ENCODE data around the gene NCKAP5.

The NCKAP5 gene

DNA sequence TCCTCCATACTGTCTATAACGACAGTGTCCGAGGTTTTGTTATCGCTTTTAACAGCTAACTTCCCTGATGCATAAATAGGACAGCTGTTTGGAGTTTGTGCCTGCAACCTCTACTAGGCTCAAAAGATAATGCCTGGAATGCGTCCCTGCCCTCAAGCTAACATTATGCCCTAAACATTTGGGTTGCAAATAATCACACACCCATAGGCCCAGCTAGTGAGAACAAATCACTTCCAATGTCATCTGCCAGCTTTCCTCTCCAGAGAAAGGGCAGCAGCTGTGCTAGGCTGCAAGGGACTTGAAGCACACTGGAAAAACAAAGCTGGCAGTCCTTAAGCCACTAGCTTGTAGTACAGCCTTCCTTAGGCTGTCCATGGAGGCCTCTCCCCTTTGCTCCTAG is 696.4 kb downstream of the NCKAP5 start:
- TF ChIP-seq, protein P1, sequence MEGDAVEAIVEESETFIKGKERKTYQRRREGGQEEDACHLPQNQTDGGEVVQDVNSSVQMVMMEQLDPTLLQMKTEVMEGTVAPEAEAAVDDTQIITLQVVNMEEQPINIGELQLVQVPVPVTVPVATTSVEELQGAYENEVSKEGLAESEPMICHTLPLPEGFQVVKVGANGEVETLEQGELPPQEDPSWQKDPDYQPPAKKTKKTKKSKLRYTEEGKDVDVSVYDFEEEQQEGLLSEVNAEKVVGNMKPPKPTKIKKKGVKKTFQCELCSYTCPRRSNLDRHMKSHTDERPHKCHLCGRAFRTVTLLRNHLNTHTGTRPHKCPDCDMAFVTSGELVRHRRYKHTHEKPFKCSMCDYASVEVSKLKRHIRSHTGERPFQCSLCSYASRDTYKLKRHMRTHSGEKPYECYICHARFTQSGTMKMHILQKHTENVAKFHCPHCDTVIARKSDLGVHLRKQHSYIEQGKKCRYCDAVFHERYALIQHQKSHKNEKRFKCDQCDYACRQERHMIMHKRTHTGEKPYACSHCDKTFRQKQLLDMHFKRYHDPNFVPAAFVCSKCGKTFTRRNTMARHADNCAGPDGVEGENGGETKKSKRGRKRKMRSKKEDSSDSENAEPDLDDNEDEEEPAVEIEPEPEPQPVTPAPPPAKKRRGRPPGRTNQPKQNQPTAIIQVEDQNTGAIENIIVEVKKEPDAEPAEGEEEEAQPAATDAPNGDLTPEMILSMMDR (conservative IDR thresholded peaks at IDR 0.05; ENCODE audit: control insufficient read depth, insufficient read depth, low read depth, low read length) = no peak

DNA sequence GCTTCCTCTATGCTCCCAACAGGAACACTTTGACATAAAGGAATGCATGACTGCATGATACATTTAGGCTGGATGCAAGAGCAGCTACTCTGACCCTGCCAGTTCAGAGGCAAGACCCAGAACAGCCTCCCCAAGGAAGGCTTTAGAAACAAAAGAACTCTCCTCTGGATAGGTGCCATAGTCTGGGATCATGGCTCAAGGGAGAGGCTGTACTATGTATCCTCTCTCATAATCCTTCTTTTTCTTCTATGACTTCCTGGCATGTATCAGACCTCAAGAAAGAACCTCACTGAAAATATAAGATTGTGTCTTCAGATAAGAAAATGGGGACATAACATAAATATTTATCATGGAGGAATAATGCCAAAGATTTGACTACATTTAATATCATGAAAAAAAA is 704.3 kb downstream of the NCKAP5 start:
- TF ChIP-seq, protein P1 (conservative IDR thresholded peaks at IDR 0.05; ENCODE audit: control insufficient read depth, insufficient read depth, low read depth, low read length) = no peak
- no peak overlapping the region for H3K4me3 ChIP-seq (ENCODE audit: control insufficient read depth, low read depth, low read length)
- DNase-seq (ENCODE audit: low read depth) = no peak

More for the DNA sequence above, 696.4 kb downstream of the NCKAP5 start:
- H3K4me3 ChIP-seq (ENCODE audit: control insufficient read depth, low read depth, low read length) = no peak overlapping the region
- DNase-seq (ENCODE audit: low read depth) = no peak

DNA sequence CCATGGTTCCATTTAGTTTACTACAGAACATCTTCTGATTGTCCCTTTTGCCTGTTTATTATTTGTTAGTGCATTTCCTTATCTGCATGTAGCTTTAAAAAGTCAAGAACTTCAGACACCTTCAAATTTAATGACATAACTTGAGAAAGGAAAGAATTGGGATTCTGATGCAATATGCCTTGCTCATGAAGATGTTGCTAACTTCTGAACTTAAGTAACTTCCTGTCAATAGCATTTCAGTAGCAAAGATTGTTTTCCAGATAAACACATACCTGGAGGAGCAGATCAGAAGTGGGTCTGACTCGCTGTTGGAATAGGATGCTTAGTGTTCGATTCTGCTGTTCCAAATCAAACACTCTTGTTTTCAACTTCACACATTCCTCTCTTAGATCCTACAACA is 708.0 kb downstream of the NCKAP5 start:
- H3K4me3 ChIP-seq (ENCODE audit: control insufficient read depth, low read depth, low read length) = no peak overlapping the region
- no peak for DNase-seq (ENCODE audit: low read depth)
- TF ChIP-seq, protein P1 (conservative IDR thresholded peaks at IDR 0.05; ENCODE audit: control insufficient read depth, insufficient read depth, low read depth, low read length) = no peak

DNA sequence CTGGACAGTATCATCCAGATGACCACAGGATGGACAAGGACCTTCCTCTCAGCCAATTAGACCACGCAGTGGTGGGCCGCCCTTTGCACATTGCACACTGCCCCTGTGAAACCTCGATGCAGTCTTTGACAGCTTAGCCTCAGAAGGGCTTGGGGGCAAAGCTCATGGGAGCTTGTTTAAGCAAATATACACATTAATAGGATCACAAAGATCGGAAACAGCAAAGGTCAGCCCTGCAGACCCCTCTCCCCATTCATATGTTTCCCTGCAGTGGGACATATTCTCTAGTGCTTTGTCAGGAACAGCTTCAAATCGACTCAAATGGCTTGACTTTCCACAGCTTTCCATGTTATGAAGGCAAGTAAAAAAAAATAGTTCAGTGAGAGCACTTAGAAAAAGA is 708.7 kb downstream of the NCKAP5 start:
- TF ChIP-seq, protein P1 (conservative IDR thresholded peaks at IDR 0.05; ENCODE audit: control insufficient read depth, insufficient read depth, low read depth, low read length) = no peak
- no peak for DNase-seq (ENCODE audit: low read depth)
- H3K4me3 ChIP-seq (ENCODE audit: control insufficient read depth, low read depth, low read length) = no peak overlapping the region

DNA sequence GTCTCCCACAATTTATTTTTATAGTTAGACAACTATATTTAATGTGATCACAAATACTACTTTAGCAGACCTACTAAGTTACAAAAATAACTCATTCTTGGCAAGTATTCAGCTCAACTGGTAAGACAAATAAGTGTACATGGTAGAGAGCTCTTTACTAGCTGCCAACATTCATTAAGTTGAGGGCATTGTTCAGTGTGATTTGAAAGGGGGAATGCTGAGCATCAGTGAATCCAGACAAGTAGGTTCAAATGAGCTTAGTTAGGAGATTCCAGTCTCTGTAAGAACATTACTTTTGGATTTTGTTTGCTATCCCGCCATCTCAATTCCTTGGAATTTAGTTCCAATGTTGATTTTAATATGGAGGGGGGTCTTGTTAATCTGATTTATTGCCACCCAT is 710.9 kb downstream of the NCKAP5 start:
- no peak overlapping the region for H3K4me3 ChIP-seq (ENCODE audit: control insufficient read depth, low read depth, low read length)
- TF ChIP-seq, protein P1 (conservative IDR thresholded peaks at IDR 0.05; ENCODE audit: control insufficient read depth, insufficient read depth, low read depth, low read length) = no peak
- no peak for DNase-seq (ENCODE audit: low read depth)

DNA sequence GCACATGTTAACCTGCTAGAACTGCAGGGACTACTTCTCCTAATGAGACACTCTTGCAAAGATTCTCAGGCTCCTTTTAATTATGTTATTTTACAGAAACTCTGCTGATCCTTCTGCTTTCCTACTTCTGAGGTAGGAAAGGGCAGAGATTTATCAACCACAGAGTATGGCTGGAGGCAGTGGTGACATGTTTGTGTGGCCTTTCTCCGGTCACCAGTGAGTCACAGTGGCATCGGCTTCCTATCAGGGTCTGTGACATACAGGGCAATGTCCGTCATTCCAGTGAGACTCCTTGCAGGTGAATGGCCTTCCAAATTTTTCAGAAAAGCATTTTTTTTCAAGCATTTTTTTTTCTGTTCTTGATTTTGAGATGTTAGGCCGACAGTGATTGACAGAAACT is 717.6 kb downstream of the NCKAP5 start:
- TF ChIP-seq, protein P1 (conservative IDR thresholded peaks at IDR 0.05; ENCODE audit: control insufficient read depth, insufficient read depth, low read depth, low read length) = no peak
- no peak for DNase-seq (ENCODE audit: low read depth)
- H3K4me3 ChIP-seq (ENCODE audit: control insufficient read depth, low read depth, low read length) = no peak overlapping the region

DNA sequence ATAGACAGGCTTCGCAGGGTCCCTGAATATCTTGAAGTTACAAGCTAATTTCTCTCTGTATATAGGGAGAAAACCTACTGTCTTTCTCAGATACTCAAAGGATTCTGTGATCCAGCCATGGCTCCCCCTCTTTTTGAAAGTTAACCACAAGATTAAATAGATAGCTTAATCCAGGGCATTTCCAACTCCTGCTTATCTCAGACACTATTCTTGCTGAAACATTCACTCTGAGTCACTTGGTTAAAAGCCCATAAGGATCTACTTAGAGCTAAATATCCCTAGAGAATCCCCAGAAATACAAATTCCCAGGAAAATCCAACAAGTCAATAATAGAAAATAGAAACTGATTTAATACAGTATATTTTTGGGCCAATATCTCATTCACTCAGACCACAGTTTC is 719.1 kb downstream of the NCKAP5 start:
- no peak for DNase-seq (ENCODE audit: low read depth)
- no peak overlapping the region for H3K4me3 ChIP-seq (ENCODE audit: control insufficient read depth, low read depth, low read length)
- TF ChIP-seq, protein P1 (conservative IDR thresholded peaks at IDR 0.05; ENCODE audit: control insufficient read depth, insufficient read depth, low read depth, low read length) = no peak

Data from fibroblast of mammary gland (primary cell).